HepG2 (cell line): Measurements from ENCODE around the gene FAM110C.

ENCODE experiments used
- CREB1 ChIP-seq, 2 experiments: fragments of 450-650 bp in 1 of 2; IDR thresholded peaks; 2 replicates each; pipeline ENCODE4 v1.6.1; 2016 to 2017; ENCODE audit warnings: control low read depth in 1 of 2, mild to moderate bottlenecking in 1 of 2, missing compliant biosample characterization in 1 of 2, missing genetic modification characterization in 1 of 2
- CTCF ChIP-seq: sonication (generic); formaldehyde crosslinking; IDR thresholded peaks from 2 replicates; pipeline ENCODE4 v1.5.0; 2020; ENCODE audit warnings: mild to moderate bottlenecking, missing genetic modification reagents, moderate library complexity
- EED ChIP-seq: sonication (generic); formaldehyde crosslinking; IDR thresholded peaks from 2 replicates; pipeline ENCODE4 v1.5.0; 2020; ENCODE audit warnings: mild to moderate bottlenecking, missing genetic modification reagents
- EZH2 ChIP-seq: conservative IDR thresholded peaks from 2 replicates; pipeline ENCODE4 v1.6.1; 2012; ENCODE audit warnings: mild to moderate bottlenecking, low read depth, low read length, moderate library complexity
- TARDBP ChIP-seq: sonication (generic); formaldehyde crosslinking; IDR thresholded peaks from 2 replicates; pipeline ENCODE4 v1.8.0; 2022; ENCODE audit warnings: mild to moderate bottlenecking, missing genetic modification reagents

GRCh38 chr2:40465-40864 lies 5.8 kb downstream of the FAM110C start:
- TF ChIP-seq EED (CRISPR knock-in tag) (no peak), CREB1 (IDR thresholded peaks at IDR 0.05) (peak; percentile 72), CREB1 (CRISPR knock-in tag; IDR thresholded peaks at IDR 0.05) (no peak), CTCF (CRISPR knock-in tag) (no peak), EZH2 (no peak), TARDBP (CRISPR knock-in tag) (no peak)
